Inflammatory macrophage treated with lipopolysaccharide for 4 hours (primary cell): ENCODE measurements around the gene PHF2.

ENCODE experiments used
- DNase-seq: peaks from one replicate; pipeline ENCODE4 v3.0.0-alpha.2; 2020

Gene PHF2

DNA sequence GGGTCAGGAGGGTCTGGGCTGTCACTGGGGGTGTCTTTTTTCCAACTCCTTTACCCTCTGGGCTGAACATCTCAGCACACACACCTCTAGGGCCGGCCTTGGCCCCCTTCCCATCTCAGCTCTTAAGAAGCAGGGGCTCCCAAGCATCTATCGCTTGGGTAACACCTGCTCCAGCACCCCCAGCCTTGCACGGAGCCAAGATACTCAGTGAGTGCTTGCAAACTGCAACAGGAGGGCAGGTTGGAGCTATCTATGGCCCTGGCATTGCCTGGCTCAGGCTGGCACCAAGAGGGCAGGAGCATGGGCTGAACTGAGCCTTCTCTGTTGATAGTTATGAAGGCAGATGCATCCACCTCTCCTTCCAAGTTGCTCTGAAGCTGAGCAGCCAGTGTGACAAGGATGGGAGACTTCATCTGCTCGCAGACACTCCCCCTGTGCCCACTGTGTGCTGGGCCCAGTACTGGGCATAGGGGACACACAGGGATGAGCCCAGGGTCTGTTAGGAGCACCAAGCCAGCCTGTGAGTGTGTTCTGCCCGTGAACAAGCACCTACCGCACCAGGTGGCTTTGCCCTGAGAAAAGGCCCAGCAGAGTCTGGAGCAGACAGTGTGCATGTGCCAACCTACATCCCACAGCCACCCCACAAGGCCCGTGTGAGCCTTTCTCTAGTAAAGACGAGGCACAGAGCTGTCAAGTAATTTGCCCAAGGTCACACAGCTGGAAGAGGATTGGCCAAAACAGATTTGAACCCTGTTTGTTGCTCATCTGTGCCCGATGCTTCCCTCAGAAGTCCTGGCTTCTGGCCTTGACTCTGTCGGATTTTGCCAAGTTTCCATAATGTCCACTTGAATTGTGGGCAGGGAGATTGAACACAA, 58.2 kb downstream of the PHF2 start:
- no peak for DNase-seq

DNA sequence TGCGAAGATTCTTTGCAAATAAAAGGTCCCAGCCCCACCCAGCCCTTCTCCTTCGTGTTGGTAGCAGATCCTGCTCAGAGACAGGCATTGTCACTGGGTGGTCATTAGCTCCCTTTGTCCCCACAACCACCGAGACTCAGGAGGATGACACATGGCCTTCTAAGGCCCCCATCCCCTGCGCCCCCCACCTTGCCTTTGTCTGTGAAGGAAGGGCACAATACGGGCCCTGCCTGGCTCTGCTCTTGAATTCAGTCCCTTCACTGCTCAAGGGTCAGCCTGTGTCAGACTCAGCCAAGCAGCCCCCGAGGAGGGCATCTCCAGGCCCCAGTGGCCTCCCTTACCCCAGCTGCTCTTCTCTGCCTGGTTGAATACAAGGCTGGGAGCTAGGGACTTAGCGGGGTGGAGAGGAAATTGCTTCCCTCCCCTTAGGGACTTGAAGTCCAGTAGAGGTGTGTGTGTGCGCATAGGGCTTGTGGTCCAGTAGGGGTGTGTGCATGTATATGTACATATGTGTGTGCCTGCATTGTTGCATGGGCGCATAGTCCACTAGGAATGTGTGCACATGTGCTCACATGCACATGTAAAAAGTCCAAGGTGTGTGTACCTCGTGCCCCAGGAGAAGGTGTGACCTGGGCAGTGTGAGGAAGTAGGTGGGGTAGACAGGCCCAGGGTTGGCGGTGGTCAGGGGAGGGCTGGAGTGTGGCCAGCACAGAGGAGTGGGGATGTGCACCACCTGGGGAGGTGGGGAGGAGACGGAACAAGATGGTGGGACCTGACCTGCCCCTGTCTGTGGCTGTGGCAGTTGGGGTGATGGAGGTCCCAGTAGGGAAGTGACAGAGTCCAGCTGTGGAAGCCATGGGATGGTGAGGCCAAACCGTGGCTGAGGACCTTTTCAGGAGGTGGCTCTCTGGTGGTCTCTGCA, 59.1 kb downstream of the PHF2 start:
- DNase-seq, result no peak

DNA sequence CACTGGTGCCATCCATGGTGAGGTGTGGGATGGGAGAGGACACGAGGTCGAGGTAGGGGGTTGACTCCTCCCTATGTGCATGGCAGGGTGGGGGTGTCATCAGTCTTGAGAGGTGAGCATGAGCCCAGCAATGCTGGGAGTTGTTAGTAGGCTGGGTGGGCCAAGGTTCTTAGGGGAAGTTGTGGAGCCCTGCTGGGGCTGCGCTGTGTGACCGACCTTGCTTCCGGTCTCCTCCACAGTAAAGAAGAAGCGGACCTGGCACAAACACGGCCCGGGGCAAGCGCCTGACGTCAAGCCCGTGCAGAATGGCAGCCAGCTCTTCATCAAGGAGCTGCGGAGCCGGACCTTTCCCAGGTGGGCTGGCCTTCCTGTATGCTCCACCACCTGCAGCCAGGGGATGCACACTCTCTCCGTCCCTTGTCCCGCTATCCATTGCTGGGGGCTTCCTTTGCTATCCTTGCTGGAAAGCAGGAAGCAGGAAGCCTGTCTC, 59.8 kb downstream of the PHF2 start:
- no peak for DNase-seq

DNA sequence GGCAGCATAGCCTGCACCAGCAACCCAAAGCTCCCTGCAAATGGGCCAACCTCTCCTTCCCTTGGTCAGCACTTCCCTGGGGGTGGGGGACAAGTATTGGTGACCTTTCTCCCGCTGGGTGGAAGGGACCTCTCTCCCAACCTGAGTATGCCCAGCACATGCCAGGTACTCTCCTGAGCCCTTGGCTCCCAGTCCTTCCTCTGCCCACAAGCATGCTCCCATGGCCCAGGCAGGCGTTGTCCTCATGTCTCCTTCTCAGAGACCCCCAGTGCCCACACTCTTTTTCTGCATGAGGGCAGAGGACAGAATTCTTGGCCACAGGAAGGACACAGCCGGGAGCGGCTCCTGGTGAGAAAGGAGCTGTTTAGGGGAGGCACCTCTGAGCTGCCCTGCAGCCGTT, 60.3 kb downstream of the PHF2 start:
- DNase-seq, result no peak

DNA sequence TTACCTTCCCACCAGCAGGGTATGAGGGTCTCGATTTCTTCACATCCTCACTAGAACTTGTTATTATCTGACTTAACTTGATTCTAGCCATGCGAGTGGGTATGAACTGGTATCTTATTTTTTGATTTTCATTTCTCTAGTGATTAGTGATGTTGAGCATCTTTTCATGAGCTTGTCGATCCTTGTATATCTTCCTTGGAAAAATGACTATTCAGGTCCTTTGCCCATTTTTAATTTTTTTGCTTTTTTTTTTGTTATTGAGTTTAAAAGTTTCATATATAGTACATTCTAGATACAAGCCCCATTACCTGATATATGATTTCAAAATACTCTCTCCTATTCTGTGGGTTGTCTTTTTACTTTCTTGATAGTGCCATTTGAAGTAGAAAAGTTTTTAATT, 61.5 kb downstream of the PHF2 start:
- DNase-seq, result no peak

DNA sequence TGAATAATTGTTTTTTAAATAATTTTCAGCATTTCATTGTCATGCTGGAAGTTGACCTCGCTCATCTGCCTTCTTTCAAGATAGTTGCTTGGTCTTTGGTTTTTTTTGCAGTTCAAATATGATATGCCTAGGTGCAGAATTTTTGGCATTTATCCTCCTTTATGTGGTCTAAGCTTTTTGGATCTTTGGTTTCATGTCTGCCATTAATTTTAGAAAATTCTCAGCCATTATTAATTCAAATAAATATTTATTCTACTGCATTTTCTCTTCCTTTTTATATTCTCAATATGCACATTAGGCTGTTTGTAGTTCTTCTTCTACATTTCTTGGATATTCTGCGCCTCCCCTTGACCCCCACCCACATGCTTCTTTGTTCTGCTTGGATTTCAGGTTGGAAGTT, 63.6 kb downstream of the PHF2 start:
- DNase-seq, result no peak

DNA sequence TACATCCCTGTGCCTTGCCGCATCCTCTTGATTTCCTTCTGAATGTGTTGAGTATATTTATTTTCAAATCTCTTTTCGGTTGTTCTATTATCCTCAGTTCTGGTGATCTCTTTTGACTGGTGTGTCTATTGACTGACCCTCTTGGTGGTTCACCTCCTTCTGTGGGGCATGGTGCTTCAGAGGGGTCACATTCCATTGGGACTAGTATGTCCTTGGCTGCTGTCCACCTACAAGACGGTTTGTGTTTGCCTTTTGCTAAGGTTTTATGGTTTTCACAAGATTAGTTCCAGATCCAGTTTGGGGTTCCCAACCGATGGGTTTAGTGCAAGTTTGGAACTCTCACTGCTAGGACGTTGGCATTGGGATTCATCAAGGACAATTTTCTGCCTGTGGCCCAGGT, 66.6 kb downstream of the PHF2 start:
- no peak for DNase-seq

DNA sequence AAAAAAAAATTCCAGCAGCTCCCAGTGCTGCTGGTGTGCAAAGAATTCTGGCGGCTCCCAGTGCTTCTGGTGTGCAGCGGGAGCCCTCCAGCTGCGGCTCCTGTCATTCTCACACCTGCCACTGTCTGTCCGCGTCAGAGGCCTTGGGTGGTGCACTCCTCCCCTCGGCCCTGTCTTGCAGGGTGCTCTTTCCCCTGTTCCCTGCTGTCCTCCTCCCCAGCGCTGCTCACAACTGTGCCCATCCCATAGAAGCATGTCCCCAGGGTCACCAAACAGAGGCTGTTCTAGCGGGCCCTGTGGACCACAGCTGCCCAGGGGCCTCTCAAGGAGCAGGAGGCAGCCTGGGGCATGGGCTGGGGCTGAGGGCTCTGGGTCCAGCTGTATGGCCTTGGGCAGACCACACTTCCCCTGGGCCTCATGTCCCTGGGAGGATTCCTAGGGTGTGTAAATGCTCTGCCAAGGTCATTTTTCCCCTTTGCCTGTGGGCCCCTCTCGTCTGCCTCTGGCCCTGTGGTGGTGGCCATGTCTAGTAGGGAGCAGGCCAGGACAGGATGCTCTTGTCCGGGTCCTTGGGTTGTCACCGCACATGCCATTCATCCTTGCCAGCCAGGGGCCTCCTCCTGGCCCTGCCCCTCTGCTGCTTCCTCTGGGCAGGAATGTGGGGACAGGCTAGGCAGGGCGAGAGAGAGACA, 68.2 kb downstream of the PHF2 start:
- no peak for DNase-seq

DNA sequence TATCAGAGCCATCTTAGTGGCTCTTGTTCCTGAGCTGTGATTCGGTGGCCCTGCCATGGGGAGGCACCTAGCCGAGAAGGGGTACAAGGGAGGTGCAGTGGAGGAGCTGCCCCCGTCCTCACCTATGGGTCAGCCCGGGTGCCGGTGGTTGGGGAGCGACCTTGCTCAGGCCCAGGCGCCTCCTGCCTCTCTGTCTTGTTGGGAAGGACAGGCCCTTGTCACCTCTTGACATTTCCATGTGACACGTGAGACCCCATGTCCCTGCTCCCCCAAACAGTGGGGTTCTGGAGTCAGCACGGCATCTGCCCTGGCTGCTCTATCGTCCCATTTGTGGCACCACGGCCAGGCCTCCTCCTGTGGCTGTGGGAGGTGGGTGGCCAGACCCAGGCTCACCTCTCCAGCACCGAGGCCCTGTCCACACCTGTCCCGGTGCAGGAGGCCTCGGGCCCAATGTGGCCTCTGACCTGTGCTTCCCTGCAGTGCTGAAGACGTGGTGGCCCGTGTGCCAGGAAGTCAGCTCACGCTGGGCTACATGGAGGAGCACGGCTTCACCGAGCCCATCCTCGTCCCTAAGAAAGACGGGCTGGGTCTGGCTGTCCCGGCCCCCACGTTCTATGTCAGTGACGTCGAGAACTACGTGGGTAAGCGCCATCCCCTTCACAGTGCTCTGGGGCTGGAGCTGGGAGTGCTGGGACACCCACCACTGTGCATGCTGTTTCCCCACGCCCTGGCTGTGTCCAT, 68.9 kb downstream of the PHF2 start:
- DNase-seq, result no peak

DNA sequence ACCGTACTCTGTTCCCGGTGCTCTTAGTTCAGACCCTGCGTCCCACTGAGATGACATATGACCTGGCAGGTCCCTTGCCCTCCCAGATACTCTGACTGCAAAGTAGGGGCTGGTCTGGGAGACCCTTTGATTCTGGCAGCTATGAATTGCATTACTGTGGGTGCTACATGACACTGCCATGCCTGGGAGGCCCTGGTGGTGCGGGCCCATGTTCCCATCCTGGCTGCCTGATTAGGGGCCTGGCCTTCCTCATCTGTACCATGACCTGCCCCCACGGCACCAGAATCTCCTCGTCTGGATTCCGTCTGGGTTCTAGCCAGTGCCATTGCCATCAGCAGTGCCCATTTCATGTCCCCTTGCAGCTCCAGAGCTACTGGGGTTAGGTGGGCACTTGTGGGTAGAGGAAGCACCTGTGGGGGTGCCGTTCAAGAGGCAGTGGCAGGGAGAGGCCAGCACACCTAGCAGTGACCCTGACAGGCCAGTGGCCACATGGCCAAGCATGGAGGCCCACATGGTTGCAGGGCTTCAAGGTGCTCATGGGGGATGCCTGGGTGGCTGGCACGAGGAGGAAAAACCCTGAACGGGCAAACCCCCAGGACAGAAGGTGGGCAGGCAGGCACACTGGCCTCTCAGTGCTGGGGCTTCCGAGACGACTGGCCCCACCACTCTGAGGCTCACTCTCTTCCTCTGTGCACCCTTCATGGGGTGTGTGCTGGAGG, 69.7 kb downstream of the PHF2 start:
- DNase-seq, result no peak

DNA sequence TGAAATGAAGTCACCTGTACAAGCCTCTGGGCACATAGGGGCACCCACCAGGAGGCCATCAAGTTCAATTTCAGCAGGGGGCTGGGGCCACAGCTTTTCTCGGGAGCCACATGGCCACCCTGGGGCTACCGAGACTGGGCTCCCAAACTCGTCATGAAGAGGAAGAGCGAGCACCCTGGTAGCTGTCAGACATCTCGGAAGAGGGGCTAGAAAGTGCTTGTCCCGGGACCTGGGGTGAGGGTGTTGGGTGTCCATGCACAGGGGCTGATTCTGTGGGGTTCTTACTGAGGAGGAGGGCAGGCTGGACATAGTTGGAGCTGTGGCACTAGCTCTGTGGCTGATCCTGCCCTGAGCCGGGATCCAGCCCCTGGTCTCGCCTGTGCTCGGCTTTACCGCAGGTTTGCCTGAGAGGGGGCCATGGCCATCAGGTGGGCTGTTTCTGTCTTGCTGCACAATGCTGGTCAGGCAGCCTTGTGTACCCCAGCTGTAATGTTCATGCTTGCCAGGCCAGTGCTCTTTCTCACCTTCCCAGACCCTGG, 70.3 kb downstream of the PHF2 start:
- DNase-seq, result no peak

DNA sequence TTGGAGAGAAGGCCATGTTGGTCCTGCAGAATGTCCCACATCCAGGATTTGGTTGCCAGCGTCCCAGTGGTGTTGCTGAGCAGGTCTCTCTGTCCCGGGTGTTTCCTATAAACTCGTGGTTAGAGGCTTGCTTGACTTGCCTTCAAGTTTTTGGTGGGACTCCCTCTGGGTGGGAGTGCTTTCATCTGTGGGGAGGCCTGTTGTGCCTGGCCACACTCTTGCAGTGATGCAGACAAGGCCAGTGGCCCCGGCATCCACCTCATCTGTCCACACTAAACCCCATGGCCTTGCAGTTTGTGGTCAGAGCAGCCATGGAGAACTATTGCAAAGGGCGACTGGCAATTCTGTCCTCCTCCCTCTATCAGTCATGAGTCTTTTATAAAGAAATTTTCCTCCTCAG, 71.8 kb downstream of the PHF2 start:
- no peak for DNase-seq

DNA sequence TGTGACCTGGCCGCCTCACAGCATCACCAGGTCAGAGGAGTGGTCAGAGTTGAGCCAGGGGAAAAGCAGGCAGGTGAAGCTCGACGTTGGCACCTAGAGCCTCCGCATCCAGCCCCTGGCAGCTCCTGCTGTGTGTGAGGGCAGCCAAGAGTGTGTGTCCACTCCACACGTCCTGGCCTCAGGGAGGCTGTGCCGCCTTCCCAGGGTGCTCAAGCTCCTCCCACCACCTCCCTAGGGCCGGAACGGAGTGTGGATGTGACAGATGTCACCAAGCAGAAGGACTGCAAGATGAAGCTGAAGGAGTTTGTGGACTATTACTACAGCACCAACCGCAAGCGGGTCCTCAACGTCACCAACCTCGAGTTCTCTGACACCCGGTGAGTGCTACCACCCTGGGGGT, 72.5 kb downstream of the PHF2 start:
- no peak for DNase-seq

DNA sequence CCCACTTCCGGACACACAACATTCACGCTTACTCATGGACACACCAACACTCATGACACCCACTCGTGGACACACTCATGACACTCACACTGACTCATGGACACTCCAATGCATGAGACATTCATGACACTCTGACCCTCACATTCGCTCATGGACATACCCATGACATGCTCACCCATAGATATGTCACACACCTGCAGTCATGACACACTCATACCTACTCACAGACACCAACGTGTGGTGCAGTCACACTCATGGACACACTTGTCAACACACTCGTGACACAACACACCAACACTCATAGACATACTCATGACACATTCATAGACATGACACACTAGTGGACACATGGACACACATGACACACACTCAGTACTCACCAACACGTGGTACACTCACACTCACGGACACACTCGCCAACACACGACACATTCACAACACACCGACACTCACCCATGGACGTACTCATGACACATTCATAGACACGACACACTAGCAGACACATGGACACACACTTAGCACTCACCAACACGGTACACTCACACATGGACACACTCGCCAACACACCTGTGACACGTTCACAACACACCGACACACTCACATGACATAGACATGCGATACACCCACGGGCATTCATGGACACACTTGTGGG, 73.4 kb downstream of the PHF2 start:
- no peak for DNase-seq

DNA sequence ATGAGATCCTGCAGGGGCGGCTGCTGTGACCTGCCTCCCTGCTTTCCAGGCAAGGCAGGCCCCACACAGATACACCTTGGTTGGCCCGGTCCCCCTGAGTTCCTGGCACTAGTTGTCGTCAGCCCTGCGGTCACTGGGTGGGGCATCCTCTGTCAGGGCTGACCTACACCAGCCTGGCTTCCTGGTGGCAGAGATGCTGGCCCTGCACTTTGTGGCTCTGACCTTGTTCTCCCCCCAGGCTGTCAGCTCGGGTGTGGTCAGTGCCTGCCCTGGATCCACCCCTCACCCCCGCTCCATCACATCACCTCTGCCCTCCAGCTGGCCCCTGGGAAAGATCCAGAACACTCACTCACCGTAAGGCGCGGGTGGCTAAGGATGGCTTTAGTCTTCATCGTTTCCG, 74.1 kb downstream of the PHF2 start:
- DNase-seq, result no peak

DNA sequence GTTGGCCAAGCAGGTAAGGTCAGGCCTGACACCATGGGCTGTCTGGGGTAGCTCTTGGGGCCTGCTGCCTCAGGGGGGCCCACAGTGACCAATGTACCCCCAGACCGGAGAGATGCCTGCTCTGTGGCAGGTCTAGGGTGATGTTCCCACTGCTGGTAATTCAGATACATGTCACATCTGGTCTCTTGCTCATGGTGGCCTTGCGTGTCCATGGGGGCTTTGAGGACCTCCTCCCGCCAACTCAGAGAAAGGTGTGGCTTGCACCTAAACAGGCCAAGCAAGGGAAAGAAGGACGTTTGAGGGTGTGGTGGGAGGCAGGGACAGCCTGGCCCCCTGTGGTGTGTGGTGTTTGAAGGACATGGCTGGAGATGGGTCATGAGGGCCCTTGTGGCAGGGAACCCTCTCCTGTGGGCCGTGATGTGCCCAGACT, 75.2 kb downstream of the PHF2 start:
- DNase-seq, result no peak

DNA sequence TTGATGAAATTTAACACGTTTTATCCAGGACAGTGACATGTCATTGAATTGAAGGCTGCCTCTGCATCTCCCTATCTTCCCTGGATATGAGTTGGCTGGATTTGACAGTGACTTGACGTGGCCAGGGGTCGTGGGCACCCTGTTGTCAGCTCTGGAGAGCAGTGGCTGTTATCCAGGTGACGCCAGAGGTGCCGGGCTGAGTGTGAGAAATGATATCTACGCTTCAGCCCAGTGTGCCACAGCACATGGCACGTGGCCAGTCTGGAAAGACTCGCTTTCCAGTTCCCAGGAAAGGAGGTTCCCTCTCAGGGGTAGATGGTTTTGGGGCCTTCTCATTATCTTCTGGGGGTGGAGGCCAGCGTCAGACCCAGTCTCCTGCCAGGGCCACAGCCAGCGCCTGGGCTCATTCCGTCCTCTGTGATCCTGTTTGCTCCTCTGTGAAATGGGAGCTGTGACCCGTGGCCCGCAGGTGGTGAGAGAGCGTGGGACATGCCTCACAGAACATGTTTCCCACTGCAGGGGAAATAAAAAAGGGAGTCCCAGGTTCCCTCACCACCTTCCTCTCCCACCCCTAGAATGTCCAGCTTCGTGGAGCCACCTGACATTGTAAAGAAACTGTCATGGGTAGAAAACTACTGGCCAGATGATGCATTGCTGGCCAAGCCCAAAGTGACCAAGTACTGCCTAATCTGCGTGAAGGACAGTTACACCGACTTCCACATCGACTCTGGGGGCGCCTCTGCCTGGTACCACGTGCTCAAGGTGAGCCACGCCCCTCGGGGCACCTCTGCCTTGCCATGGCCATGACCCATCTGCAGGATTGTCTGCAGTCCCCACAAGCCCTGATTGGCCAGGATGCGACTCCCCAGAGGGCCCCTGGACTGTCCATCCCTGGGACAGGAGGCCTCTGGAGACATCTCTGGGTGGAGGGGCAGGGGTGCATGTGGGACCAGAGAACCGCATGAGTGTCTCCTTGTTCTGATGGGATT, 76.5 kb downstream of the PHF2 start:
- no peak for DNase-seq

DNA sequence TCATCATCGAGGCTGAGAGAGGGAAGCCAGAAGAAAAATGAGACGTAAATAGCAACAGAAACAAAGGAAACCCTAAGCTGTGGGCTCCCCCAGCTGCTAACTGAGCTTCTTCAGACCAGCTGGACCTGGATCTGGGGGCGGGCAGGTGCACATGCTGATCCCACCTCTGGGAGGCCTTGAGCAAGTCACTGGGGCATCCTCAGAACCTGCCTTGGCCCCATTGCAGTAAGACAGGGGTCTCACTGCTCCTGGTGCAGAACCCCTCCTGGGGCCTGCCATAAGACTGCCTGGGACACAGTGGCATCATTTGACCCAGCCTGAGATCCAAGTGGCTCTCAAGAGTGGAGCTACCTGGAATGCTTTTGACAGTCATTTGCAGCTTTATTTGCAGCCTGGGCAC, 77.4 kb downstream of the PHF2 start:
- DNase-seq, result no peak

DNA sequence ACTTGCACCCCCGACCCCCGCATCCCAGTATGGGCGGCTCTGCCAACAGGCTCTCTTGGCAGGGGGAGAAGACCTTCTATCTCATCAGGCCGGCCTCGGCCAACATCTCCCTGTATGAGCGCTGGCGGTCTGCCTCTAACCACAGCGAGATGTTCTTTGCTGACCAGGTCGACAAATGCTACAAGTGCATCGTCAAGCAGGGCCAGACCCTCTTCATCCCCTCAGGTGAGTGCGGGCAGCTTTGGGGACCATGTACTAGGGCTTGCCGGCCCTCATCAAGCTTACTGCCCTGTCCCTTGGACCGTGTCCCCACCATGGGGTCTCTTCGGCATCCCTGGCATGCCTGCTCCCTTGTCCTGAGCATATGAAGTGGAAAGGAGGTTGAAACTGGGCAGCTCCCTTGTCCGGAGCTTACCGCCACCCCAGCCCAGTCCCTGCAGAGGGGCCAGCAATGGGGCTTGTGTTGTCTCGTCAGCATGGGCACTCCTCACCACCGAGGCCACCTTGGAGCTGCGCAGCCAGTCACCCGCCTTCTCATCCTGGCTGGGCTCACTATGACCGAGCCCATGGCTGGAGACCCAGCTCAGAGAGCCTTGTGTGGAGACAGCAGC, 78.1 kb downstream of the PHF2 start:
- no peak for DNase-seq
